ENCODE measurements around the gene FANCC.

DNA sequence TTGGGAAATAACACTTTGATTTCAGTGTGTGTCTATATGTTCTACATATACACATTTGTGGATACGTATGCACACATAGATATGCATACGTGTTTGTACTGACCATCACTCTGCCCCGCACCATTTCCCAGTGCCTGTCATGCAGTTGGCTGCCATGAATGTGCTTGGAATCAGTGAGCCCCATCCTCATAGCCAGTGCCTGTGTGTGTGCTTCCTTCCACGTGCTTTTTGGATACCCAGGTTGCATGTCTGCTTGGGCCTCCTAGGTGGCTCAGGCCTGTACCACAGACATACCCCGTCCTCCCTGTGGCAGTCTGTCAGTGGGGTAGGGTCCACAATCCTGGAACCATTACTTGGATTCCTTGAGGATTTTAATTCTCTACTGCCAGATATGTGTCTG lies 243.6 kb downstream of the FANCC start:
- TF ChIP-seq BHLHE40 (IDR thresholded peaks at IDR 0.05; ENCODE audit: borderline replicate concordance) (no peak), SP1 (IDR thresholded peaks at IDR 0.05) (no peak), PKNOX1 (IDR thresholded peaks at IDR 0.05) (no peak)

Measured in HEK293T (cell line).